ENCODE results near the gene SLC24A3. TPM values are rescaled to one million over a fixed set of nuclear protein-coding genes. Genes with fewer than 3 reads are reported as not detected.

SLC24A3 gene
- total RNA-seq, 1 donor from 2014 or later: 0.10 TPM

DNA sequence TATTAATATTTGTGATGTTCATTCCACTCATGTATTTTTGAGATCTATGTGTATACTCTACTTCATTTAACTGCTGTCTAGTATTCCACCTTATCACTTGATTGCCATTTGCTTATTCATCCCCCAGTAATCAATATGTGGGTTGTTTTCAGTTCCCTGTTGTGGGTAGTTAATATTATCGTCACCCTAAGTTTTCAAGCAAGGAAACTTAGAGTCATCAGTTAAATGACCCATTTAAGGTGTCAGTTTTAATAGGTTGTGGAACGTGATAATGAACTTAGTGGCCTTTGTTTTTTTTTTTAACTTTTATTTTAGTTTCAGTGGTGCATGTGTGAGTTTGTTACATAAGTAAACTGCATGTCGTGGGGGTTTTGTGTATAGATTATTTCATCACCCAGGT is 90.3 kb downstream of the SLC24A3 start:
- DNase-seq (ENCODE audit: low spot score): no peak
- Mint-ChIP-seq H3K4me1 (ENCODE audit: low read depth) (no peaks in the 10 kb centered on the region), H3K4me3 (ENCODE audit: unreplicated experiment) (no peak overlapping the region), H3K27me3 (ENCODE audit: low read depth) (no peaks in the 10 kb centered on the region), H3K9me3 (ENCODE audit: low read depth) (peaks cover 6% of the 10 kb centered on the region), H3K36me3 (ENCODE audit: low read depth) (no peaks in the 10 kb centered on the region), H3K27ac (ENCODE audit: unreplicated experiment) (no peak overlapping the region)
- TF ChIP-seq, protein P1, sequence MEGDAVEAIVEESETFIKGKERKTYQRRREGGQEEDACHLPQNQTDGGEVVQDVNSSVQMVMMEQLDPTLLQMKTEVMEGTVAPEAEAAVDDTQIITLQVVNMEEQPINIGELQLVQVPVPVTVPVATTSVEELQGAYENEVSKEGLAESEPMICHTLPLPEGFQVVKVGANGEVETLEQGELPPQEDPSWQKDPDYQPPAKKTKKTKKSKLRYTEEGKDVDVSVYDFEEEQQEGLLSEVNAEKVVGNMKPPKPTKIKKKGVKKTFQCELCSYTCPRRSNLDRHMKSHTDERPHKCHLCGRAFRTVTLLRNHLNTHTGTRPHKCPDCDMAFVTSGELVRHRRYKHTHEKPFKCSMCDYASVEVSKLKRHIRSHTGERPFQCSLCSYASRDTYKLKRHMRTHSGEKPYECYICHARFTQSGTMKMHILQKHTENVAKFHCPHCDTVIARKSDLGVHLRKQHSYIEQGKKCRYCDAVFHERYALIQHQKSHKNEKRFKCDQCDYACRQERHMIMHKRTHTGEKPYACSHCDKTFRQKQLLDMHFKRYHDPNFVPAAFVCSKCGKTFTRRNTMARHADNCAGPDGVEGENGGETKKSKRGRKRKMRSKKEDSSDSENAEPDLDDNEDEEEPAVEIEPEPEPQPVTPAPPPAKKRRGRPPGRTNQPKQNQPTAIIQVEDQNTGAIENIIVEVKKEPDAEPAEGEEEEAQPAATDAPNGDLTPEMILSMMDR (IDR thresholded peaks at IDR 0.05): no peak

DNA sequence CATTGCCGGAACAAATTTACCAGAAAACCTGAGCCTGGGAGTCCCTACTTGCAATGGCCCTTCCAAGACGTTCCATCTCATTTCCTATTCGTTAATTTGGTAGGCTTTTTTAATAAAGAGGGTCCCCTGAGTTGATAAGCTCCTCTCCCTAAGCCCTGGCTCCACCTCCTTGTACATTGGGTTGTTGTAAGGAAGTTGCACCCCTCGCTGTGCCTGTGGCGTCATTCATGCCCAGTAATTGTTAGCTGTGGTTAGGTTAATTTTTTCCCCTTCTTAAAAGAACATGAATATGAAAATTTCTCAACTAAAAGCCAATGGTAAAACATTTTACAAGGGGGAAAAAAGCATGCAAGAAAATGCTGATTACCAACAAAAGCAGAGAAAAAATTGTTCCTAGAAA is 91.9 kb downstream of the SLC24A3 start:
- H3K36me3 Mint-ChIP-seq (ENCODE audit: low read depth): no peaks in the 10 kb centered on the region

DNA sequence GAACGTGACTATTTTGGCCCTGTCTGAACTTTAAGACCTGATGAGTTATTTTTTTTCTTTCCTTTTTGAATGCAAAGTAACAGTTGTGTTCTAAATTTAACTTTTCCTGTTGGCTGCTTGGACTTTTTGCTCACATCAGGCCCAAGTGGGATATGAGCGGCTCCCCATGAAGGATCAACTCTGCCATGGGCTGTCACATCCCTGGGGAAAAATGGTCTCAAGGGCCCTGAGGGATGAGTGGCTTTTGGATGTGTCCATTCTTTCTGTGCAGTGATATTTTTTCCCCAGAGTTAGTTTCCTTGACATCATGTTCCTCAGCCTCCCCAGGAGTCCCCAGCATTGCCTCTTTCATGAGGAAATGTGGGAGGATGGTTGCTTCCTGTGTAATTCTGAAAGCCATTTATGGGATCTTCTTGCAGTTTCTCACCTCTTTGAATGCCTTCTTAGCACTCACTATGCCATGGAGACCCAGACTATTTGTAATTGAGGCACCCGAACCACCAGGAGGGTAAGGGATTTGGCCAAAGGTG is 92.5 kb downstream of the SLC24A3 start:
- no peaks in the 10 kb centered on the region for H3K27me3 Mint-ChIP-seq (ENCODE audit: low read depth)
- H3K4me3 Mint-ChIP-seq (ENCODE audit: unreplicated experiment): no peak overlapping the region
- H3K36me3 Mint-ChIP-seq (ENCODE audit: low read depth): no peaks in the 10 kb centered on the region
- H3K4me1 Mint-ChIP-seq (ENCODE audit: low read depth): no peaks in the 10 kb centered on the region
- H3K9me3 Mint-ChIP-seq (ENCODE audit: low read depth): peaks cover 7% of the 10 kb centered on the region
- TF ChIP-seq, protein P1 (IDR thresholded peaks at IDR 0.05): no peak
- DNase-seq (ENCODE audit: low spot score): no peak
- H3K27ac Mint-ChIP-seq (ENCODE audit: unreplicated experiment): no peak overlapping the region

More for the DNA sequence above, 91.9 kb downstream of the SLC24A3 start:
- Mint-ChIP-seq H3K9me3 (ENCODE audit: low read depth) (peaks cover 7% of the 10 kb centered on the region), H3K27ac (ENCODE audit: unreplicated experiment) (no peak overlapping the region), H3K27me3 (ENCODE audit: low read depth) (no peaks in the 10 kb centered on the region), H3K4me3 (ENCODE audit: unreplicated experiment) (no peak overlapping the region), H3K4me1 (ENCODE audit: low read depth) (no peaks in the 10 kb centered on the region)
- no peak for DNase-seq (ENCODE audit: low spot score)
- TF ChIP-seq, protein P1 (IDR thresholded peaks at IDR 0.05): no peak

DNA sequence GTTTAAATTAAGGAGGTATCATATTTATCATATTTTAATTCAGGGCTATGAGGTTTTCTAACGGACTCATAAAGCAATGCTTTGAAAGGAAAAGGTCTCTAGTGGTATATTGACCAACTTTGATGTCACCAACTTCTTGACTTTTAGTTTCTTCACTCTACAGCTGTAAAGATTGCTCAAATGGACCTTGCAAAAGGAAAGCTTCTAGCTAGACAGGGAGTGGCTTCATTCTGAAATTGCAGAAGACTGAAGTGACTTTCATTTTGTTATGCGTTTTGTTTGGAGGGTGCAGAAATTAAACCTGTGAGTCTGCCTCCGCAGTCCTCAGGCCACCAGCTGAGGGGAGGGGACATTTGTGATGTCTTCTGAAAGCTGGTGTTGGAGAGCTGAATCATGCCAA is 95.7 kb downstream of the SLC24A3 start:
- no peaks in the 10 kb centered on the region for H3K27me3 Mint-ChIP-seq (ENCODE audit: low read depth)
- peaks cover 9% of the 10 kb centered on the region for H3K9me3 Mint-ChIP-seq (ENCODE audit: low read depth)
- no peak overlapping the region for H3K27ac Mint-ChIP-seq (ENCODE audit: unreplicated experiment)
- H3K4me3 Mint-ChIP-seq (ENCODE audit: unreplicated experiment): no peak overlapping the region
- TF ChIP-seq, protein P1 (IDR thresholded peaks at IDR 0.05): no peak
- no peaks in the 10 kb centered on the region for H3K4me1 Mint-ChIP-seq (ENCODE audit: low read depth)
- no peak for DNase-seq (ENCODE audit: low spot score)
- H3K36me3 Mint-ChIP-seq (ENCODE audit: low read depth): no peaks in the 10 kb centered on the region

DNA sequence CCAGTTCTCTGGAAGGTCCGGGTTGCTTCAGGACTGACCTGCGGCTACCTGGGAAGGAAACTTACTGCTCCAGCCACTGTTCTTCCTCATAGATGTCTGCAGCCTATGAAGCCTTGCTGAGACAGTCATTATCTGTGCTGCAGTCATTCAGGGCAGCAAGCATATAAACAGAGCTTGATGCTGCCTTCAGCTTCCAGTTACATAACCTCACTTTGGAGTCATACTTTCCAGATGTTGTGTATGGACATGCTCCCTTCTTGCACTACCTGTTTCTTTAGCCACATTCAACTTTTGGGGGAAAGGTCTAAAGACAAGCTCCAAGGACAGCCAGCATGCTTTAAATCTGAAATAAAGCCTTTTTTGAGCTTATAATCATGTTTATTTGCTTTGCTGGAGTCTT is 98.1 kb downstream of the SLC24A3 start:
- TF ChIP-seq, protein P1 (IDR thresholded peaks at IDR 0.05): no peak
- no peaks in the 10 kb centered on the region for H3K27me3 Mint-ChIP-seq (ENCODE audit: low read depth)

More for the DNA sequence above, 98.1 kb downstream of the SLC24A3 start:
- Mint-ChIP-seq H3K36me3 (ENCODE audit: low read depth) (no peaks in the 10 kb centered on the region), H3K27ac (ENCODE audit: unreplicated experiment) (no peak overlapping the region), H3K9me3 (ENCODE audit: low read depth) (peaks cover 9% of the 10 kb centered on the region), H3K4me3 (ENCODE audit: unreplicated experiment) (no peak overlapping the region), H3K4me1 (ENCODE audit: low read depth) (no peaks in the 10 kb centered on the region)
- no peak for DNase-seq (ENCODE audit: low spot score)

Data from chondrocyte (in vitro differentiated cells).